GM10266 (cell line): ENCODE data around the gene ZNF467.

Source experiments
- DNase-seq: peaks from one replicate; pipeline ENCODE4 v3.0.0; 2012; ENCODE audit errors: extremely low spot score
- CTCF ChIP-seq: IDR thresholded peaks from 2 replicates; pipeline ENCODE4 v1.5.1; 2012; ENCODE audit warnings: mild to moderate bottlenecking, low read depth; ENCODE audit not compliant: control insufficient read depth, insufficient read depth; ENCODE audit errors: missing control alignments

Gene ZNF467

GRCh38 chr7:149773446-149774236, at the start of gene ZNF467:
ZNF467 (minus strand) TSS chr7:149773588; CDS start chr7:149771032, 2,556 bp downstream.
- no peak for DNase-seq
- TF ChIP-seq CTCF: no peak

- TF ChIP-seq CTCF: no peak
Observed at GRCh38 chr7:149822353-149822943, 49.1 kb upstream of the ZNF467 start.

GRCh38 chr7:149821191-149822148, 48.1 kb upstream of the ZNF467 start:
- no peak for TF ChIP-seq CTCF
- no peak for DNase-seq

More at GRCh38 chr7:149822353-149822943, 49.1 kb upstream of the ZNF467 start:
- no peak for DNase-seq

GRCh38 chr7:149820622-149821190, 47.3 kb upstream of the ZNF467 start:
- DNase-seq: no peak

GRCh38 chr7:149819961-149820340, 46.6 kb upstream of the ZNF467 start:
- no peak for TF ChIP-seq CTCF
- no peak for DNase-seq

More at GRCh38 chr7:149820622-149821190, 47.3 kb upstream of the ZNF467 start:
- TF ChIP-seq CTCF: no peak

GRCh38 chr7:149819141-149819960, 46.0 kb upstream of the ZNF467 start:
- no peak for DNase-seq
- no peak for TF ChIP-seq CTCF
